ENCODE data around the gene GRID2.

The GRID2 gene

DNA sequence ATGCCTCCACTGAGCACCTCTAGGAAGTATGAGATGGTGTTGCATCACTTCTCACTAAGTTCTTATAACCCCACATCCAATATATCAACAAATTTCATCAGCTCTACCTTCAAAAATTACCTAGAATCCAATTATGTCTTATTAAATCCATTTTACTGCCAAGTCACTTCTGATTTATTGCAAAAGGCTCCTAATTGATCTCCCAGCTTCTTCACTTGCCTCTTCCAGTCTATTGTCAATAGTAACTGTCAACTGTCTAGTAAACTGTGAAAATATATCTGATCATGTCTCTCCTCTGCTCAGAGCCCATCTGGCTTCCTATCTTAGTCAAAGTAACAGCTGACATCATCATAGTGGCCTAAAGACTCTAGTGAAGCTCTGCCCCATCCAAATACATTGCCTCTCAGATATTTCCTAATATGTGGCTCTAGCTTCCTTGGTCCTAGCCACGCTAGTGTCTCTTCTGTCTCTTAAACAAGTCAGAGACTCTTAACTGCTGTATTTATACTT is 1110.3 kb downstream of the GRID2 start:
- DNase-seq (ENCODE audit: low spot score), result no peak

DNA sequence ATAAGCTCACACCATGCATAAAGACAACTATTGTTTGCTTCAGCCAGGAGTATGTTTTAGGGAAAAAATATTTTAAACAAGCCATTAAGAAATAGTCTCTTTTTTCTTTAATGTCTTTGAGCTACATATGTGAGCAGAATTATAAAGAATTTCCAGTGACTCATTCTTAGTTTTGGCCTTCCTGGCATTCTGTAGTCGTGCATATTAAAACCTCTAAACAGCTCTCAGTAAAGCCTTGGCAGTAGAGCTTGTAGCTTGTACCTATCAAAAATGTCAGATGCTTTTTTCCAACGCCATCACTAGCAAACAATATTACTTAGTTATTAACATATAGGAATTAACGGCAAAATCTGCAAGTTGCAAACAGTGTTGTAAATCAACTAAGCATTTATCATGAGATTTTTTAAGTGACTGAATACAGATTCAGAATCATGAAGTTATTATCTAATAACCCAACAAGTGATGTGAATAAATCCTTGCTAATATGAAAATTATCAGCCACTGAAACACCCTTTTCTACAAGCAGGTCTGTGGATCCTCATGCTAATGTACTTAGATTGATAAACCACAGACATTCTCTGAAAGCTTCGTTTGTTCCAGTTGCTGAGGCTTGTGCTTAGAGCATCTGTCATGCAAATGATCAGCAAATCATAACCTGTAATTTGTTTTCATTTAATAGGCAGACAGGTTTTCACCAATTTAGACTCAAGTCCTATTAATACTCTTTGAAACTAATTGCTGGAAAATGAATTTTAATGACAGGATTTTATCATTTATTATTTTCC is 1112.8 kb downstream of the GRID2 start:
- no peak for DNase-seq (ENCODE audit: low spot score)

DNA sequence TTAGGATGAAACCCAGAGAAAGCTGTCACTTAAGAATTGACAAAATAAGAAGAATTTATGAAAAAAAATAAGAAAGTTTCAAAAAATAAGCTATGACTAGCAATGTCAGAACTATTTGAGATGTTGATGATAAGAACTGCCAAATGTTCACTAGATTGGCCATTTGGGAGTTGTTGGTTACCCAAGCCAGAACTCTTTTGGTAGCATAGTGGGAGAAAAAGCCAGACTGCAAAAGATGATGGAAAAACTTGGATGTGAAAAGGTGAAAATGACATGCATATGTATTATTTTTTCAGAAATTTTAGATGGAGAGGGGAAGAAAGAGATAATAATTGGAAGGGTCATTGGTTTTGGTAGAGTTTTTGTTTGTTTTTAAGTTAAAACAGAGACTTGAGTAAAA is 1127.6 kb downstream of the GRID2 start:
- DNase-seq (ENCODE audit: low spot score), result no peak

DNA sequence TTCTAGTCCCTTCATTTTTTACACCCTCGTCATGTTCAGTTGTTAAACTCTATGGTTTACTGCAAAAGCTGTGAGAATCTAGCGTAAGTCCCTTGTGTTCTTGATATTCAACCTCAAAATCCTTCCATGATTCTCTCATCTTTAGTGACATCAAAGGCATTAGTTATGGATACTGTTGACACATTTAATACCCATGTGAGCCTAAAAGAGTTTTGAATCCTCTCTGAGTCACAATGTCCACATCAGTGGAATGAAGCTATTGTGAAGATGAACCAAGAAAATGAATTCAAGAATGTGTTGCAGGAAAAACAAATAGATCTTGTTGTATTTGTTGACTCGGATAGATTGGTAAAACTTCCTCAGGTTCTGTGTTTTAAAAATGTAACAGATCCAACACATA is 1130.1 kb downstream of the GRID2 start:
- no peak for DNase-seq (ENCODE audit: low spot score)

DNA sequence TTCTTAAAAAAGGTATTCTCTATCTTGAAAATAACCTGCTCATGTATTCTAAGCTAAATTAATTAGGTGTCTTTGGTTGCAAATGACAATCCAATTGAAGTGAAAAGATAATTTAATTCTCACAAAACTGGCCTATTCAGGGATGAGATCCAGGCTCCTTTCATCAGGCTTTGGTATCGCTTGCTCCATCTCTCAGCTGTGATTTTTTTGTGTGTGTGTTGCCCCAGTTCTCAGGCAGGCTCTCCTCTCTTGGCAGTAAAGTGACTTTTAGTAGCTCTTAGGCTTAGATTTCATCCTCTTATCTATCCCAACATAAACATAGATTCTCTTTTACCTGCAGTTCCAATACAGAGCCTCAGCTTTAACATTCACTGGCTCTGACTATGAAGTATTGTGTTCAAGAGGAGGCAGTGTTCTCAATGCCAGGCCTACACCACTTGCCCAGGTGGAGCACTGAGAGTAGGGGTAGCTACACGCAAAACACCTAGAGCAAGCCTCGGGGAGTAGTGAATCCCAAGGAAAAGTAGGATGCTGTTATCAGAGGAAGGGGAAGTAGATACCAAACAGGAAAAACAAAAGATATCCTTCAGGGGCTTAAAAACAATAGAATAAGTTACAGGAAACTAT is 1132.3 kb downstream of the GRID2 start:
- DNase-seq (ENCODE audit: low spot score), result no peak

DNA sequence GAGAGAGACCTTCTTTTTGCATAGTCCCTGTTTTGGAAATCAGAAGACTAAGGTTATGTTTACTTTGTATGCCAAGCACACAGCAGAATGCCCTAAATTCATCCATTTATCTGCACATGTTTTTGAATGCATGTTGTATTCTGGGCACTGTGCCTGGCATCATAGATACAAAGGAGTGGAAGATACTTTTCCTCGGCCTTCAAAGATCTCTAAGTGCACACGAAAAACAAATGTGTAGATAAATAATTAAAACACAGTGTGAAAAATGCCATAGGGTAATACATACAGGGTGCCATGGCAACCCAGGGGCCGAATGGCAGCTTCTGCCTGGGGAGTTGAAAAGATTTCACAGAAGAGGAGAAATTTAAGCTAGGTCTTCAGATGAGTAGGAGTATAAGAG is 1134.2 kb downstream of the GRID2 start:
- DNase-seq (ENCODE audit: low spot score), result no peak

DNA sequence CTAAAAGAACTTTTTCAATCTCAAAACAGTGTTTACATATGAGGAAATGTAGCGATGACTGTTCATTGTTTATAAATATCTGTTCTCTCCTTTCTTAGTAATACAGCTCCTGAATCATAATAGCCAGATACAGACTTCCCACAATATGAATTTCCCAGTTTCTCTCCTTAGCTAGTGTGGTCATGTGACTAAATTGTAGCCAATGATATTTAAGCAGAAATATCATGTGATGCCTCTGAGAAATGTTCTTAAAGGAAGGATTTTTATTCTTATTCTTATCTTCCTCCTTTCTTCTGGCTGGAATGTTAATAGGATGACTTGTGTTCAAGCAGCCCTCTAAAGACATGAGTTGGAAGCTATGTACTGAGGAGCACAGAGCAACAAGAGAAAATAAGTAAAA is 1141.1 kb downstream of the GRID2 start:
- no peak for DNase-seq (ENCODE audit: low spot score)

DNA sequence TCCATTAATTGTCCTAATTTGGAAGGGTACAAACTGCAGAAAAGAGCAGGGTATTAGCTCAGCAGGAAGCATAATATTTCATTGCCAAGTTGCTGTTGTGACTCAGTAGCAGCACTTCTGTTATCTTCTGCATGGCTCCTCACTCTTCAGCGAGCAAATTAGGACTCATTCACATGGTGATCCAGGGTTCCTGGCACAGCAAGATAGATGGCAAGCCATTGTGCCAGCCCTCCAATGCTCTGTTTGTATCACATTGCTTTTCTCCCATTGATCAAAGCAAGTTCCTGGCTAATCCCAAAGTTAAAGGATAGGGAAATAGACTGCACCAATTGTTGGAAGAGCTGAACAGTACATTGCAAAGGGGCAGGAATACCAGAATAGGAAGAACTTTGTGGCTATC is 1142.3 kb downstream of the GRID2 start:
- no peak for DNase-seq (ENCODE audit: low spot score)

DNA sequence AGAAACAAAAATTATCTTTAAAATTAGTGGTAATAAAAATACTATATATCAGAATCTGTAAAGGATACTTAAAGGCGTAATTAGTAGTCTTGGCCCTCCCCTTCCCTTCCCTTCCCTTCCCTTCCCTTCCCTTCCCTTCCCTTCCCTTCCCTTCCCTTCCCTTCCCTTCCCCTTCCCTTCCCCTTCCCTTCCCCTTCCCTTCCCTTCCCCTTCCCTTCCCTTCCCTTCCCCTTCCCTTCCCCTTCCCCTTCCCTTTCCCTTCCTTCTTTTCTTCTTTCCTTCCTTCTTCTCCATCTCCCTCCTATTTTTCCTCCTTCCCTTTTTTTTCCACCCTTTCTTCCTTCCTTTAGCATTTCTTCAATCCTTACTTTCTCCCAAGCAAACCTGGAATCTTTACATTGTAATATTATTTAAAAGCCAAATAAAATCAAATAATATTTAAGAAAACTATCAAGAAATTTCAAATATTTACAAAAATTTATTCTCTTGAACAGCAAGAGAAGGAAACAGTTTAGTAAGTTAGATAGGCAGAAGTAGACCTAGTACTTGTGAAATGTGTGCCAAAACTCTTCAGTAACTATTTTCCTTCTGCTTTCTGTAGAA is 1145.0 kb downstream of the GRID2 start:
- DNase-seq (ENCODE audit: low spot score), result no peak

DNA sequence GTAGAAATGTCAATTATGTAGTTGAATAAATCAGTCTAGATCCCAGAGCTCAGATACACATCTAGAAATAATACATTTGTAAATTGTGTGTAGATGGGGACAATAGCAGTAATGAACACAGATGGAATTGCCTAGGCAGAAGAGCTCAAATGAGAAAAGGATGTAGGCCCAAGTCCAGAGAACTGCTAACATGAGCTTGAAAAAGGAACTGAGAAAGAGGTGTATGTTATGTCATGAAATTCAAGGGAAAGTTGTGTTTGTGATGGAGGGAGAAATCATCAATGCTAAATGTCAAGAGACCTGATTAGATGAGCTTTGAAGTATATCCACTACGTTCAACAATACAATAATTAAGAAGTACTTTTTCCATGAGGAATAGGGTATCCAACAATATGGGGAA is 1148.2 kb downstream of the GRID2 start:
- DNase-seq (ENCODE audit: low spot score), result no peak

DNA sequence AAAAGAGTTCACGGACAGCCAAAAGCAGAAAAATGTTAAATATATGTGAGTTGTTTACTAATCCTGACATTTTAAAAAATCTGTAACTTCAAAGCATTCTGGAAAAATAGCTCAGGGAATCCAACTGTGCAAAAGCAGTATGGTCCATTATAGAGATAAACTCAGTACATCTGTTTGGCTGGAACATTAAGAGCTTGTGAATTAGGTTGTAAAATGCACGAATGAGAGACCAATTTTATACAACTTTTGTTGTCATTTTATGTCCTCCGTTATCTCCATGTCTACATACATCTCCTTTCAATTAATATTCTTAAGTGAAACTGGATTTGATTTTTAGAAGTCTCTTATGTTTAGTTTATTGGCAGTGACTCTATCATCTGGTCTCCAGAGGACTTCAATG is 1157.8 kb downstream of the GRID2 start:
- no peak for DNase-seq (ENCODE audit: low spot score)

DNA sequence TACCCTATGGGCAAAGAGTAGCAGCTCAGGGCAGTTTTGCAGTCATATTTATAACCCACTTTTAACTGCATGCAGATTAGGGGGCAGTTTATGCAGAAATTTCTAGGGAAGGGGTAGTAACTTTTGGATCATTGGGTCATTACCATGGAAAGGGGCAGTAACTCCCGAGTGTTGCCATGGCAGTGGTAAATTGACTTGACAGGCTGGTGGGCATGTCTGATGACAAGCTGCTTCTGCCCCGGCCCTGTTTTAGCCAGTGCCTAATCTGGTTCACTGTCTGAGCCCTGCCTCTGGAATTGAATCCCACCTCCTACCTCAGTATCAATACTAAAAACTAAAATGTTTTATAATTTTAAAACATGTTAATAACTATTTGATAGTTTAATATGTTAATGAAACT is 1162.7 kb downstream of the GRID2 start:
- no peak for DNase-seq (ENCODE audit: low spot score)

DNA sequence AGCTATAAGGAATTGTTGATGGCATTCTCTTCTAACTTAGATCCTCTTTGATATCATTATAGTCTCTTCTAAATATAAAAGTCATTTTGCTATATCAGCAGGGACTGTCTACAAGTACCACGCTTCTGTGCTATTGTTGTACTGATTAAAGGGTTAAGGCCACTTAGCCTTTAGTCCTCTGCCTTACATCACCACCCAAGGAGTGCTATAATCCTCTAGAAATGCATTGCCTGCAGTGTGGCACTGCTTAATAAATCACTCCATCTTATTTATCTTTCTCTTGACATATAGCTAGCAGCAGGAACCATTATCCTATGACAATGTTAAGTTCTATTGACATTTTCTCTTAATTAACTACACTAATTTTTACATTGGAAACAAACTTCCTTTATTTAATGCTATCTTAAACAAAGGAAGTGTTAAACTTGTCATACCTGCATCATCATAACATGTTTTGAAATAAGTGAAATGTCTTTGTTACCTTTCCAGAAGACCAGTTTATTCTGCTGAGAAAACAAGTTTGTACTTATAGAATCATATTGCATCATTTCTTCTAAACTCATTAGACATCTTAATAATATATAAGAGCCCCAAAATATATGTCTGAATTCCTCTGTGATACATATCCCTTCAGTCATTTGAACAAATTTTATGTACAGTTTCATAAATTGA is 1163.9 kb downstream of the GRID2 start:
- no peak for DNase-seq (ENCODE audit: low spot score)

DNA sequence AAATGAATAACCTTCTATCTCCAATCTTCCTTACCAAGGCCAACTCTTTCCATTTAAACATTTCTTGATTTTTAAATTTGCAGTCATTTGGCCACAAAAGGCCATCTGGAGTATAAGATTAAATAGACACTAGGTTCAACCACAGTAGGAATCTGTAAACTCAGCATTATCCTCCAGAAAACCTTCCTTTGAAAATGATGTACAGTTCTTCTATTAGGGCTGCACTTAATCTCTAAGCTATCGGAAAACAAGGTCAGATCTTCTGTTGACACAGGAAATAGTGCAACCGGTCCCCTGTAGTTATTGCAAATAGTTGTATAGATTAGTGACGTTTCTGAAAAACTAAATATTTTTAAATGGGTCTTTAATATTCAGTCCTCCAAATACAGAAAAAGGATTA is 1165.8 kb downstream of the GRID2 start:
- no peak for DNase-seq (ENCODE audit: low spot score)

DNA sequence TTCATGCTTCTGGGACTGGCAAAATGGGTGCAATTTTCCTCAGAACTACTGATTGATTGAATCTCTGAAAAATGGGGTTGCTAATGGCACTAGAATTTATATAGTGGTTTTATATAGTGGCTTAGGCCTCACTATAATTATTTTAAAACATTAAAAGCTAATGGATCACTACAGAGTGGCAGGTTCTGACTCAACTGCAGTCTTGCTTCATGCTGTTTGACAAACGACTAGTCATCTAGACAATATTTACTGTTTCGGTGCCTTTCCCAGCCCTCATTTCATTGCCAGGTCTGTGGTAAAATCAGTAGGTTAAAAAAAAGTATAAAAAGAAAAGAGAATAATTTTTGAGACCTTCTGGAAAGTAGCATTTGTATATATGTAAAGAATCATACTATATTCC is 1172.0 kb downstream of the GRID2 start:
- no peak for DNase-seq (ENCODE audit: low spot score)

DNA sequence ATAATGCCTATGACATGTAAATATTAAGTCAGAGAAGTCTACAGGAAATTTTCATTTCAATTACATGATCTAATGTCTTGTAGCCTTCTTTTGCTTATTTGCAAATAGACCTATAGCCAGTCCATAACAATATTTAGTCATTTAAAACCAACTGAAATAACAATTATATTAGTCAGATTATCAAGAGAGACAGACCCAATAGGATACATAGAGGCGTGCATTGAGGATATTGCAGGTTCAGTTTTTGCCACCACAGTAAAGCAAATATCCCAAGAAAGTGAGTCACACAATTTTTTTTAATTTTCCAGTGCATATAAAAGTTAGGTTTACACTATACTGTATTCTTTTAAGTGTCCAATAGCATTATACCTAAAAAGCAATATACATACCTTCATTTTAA is 1175.0 kb downstream of the GRID2 start:
- DNase-seq (ENCODE audit: low spot score), result no peak

DNA sequence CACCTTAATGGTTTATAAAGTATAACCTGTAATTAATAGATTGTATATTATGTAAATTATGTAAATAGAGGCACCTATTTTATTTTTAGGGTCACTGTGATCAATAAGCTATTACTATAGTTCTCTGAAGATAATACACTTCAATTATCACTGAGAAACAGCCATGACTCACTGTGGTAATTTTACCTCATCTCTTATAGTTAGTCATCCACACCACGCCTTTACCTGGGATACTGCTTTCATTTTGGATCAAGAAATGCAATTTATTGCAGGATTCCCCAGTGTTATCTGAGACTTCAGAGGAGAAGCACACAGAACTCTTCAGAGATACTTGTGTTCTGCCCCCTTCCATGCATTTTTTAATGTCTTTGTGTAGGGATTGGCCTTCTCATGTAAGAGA is 1176.7 kb downstream of the GRID2 start:
- no peak for DNase-seq (ENCODE audit: low spot score)

DNA sequence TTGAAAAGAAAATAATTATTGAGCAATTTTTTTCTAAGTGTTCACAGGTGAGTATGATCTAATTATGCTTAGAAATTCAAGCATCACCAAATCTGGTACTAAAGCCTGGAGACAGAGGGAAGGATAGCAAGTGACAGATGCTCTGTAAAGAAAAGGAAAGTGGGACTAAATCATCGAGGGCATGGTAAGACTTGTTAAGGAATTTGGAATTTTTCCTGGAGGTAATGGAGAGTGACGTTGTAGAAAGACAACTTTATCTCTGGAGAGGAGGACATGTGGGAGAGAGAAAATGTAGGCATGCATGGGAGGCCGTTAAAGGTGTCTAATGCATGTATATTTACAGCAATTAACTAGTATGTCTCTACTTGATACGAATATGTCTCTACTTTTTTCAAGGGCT is 1191.6 kb downstream of the GRID2 start:
- no peak for DNase-seq (ENCODE audit: low spot score)

DNA sequence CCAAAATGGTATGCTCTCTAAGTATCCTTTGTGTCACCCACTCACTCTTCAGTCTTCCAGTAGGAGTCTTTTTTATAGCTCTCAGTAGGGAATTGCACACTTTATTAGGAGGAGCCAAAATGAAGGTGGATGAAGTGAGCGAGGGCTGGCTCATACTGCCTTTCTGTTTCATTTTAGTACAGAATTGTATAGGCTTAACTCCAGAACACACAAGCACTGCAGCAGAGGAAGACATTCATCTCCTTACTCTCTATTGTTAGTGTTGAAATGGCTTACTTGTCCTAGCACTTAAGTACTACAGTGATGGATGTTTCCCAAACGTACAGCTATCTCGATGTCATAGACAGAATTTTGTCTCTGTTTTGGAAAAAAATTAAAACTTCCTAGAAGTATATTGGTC is 1197.5 kb downstream of the GRID2 start:
- DNase-seq (ENCODE audit: low spot score), result no peak

DNA sequence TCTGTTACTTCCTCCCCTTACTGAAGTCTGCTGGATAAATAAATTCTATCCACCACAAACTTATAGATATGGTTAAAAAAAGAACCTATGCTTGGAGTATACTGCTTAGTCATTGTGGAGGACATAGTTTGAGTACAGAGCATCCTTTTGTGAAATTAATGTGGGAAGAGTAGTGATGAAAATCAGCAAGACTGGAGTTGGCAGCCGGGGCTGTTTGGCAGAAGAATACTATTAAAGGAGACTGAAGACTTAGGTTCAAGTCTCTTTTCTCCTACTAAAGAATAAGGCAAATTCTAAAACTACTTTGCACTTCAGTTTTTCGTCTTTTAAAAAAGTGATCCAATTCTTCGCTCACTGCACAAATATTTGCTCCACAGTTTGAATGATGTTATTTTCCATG is 1198.2 kb downstream of the GRID2 start:
- DNase-seq (ENCODE audit: low spot score), result no peak

DNA sequence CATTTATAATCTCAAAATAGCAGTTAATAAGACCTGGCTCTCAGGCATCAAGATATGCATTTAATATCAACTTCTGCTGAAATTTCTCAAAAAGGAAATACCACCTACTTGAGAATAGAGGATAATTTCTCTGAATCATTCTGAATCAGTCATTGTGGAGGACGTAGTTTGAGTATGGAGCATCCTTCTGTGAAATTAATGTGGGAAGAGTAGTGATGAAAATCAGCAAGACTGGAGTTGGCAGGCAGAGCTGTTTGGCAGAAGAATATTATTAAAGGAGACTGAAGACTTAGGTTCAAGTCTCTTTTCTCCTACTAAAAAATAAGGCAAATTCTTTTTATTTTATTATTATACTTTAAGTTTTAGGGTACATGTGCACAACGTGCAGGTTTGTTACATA is 1199.2 kb downstream of the GRID2 start:
- DNase-seq (ENCODE audit: low spot score), result no peak

DNA sequence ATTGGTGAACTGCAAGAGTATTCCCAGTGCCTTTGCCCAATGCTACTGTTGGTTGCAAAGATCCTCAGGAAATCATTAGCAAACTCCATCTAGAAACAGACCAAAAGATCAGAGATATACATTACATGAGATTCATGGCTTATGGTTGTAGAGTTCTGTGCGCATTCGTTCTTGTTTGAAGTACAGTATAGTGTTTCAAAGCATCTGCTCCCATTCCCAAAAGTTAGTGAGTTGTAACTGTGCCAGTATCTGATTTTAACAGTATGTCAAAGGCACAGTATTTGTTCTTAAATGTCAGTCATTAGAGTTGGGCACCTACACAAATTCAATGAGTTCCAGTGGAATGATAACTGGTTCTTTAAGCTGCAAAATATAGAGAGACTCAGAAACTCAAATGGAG is 1210.1 kb downstream of the GRID2 start:
- no peak for DNase-seq (ENCODE audit: low spot score)

DNA sequence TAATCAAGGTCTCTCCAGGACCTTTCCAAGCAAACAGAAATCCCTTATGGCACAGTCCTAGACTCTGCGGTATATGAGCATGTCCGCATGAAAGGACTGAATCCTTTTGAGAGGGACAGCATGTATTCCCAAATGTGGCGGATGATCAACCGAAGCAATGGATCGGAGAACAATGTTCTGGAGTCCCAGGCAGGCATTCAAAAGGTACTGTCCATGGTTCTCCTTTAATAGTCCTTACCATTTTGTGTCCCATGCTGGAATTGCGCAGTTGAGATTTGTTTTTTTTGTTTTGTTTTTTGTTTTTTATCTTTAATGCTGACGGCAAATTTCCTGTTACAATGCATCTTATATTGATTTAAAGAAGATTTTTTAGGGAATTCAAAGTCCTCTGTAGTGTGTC is 1211.4 kb downstream of the GRID2 start:
- no peak for DNase-seq (ENCODE audit: low spot score)
